HUES48 (cell line): ENCODE measurements around the gene MPZL1.
"Not testable (repeated sequence)": the region's sequence is repeated elsewhere in the genome, so short reads cannot be mapped to it uniquely, and the experiment has no call there.

Source experiments
- H3K27ac ChIP-seq: one replicate; pipeline ENCODE4 v1.7.0; 2013; ENCODE audit warnings: low read depth, low read length, inconsistent platforms
- H3K27me3 ChIP-seq: 2 replicates; pipeline ENCODE4 v1.6.1; 2013; ENCODE audit warnings: mild to moderate bottlenecking, low read length; ENCODE audit not compliant: control insufficient read depth, insufficient read depth
- H3K36me3 ChIP-seq: 2 replicates; pipeline ENCODE4 v1.6.1; 2013; ENCODE audit warnings: low read length; ENCODE audit not compliant: control insufficient read depth, insufficient read depth
- H3K4me1 ChIP-seq: 2 replicates; pipeline ENCODE4 v1.6.1; 2013; ENCODE audit warnings: mild to moderate bottlenecking, low read length; ENCODE audit not compliant: control insufficient read depth, insufficient read depth
- H3K4me3 ChIP-seq: 2 replicates; pipeline ENCODE4 v1.5.1; 2013; ENCODE audit warnings: mild to moderate bottlenecking, low read depth, low read length
- H3K9ac ChIP-seq: 2 replicates; pipeline ENCODE4 v1.6.1; 2013; ENCODE audit warnings: mild to moderate bottlenecking, low read depth, low read length, moderate library complexity
- H3K9me3 ChIP-seq: 2 replicates; pipeline ENCODE4 v1.6.1; 2013; ENCODE audit warnings: low read length; ENCODE audit not compliant: control insufficient read depth, insufficient read depth

The MPZL1 gene

GRCh38 chr1:167797015-167797414, 75.2 kb downstream of the MPZL1 start:
- no peaks in the 10 kb centered on the region for H3K9me3 ChIP-seq
- no peaks in the 10 kb centered on the region for H3K27me3 ChIP-seq
- H3K4me1 ChIP-seq = peaks cover 15% of the 10 kb centered on the region
- peak overlapping the region; percentile 34 for H3K27ac ChIP-seq
- no peaks in the 10 kb centered on the region for H3K36me3 ChIP-seq
- no peak overlapping the region for H3K9ac ChIP-seq
- H3K4me3 ChIP-seq = no peak overlapping the region

DNA sequence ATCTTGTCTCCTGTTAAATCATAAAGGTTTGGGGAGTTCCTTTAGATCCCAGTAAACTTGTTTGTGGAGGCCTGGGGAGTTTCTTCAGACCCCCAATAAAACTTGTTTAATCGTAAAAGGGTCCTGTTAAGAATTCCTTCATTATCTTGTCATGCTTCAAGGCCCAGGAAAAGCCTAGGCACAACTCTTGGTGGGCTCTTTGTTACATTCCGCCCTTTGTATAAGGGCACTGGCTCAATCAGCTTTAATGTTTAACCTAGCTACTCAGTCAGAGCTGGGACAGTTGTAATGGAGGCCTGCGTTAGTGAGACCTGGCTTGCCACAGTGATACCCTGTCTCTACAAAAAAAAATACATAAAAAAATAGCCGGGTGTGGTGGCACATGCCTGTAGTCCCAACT, 77.2 kb downstream of the MPZL1 start:
- H3K9me3 ChIP-seq = peaks cover 3% of the 10 kb centered on the region; the same call in 1 of the 2 replicates
- H3K9ac ChIP-seq = no peak overlapping the region
- H3K4me3 ChIP-seq = no peak overlapping the region
- H3K36me3 ChIP-seq = no peaks in the 10 kb centered on the region
- no peak overlapping the region for H3K27ac ChIP-seq
- no peaks in the 10 kb centered on the region for H3K27me3 ChIP-seq
- peaks cover 15% of the 10 kb centered on the region for H3K4me1 ChIP-seq

GRCh38 chr1:167799747-167800146, 78.0 kb downstream of the MPZL1 start:
- no peak overlapping the region for H3K4me3 ChIP-seq
- H3K9ac ChIP-seq = no peak overlapping the region
- no peaks in the 10 kb centered on the region for H3K27me3 ChIP-seq
- H3K4me1 ChIP-seq = peaks cover 15% of the 10 kb centered on the region
- no peaks in the 10 kb centered on the region for H3K36me3 ChIP-seq
- peaks cover 3% of the 10 kb centered on the region for H3K9me3 ChIP-seq
- H3K27ac ChIP-seq = no peak overlapping the region

DNA sequence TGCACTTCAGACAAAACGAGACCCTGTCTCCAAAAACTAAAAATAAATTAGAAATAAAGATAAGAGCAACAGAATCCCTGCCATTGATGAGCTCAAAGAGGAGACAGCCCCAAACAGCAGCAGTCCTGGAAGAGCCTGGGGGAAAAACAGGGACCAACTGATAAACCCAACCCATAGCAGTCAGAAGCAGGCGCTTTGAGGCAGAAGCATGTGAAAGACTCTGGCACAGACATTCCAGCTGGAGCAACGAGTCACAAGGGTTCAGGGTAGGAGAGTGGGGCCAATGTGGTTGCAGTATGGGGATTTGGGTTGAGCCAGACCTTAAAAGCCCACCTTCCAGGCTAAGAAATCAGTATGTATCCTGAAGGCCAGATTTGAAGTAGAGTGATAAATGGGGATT, 78.5 kb downstream of the MPZL1 start:
- H3K9ac ChIP-seq = no peak overlapping the region
- no peak overlapping the region for H3K27ac ChIP-seq
- no peaks in the 10 kb centered on the region for H3K36me3 ChIP-seq
- peaks cover 4% of the 10 kb centered on the region for H3K9me3 ChIP-seq
- peaks cover 15% of the 10 kb centered on the region for H3K4me1 ChIP-seq
- H3K27me3 ChIP-seq = no peaks in the 10 kb centered on the region
- no peak overlapping the region for H3K4me3 ChIP-seq

- H3K36me3 ChIP-seq = no peaks in the 10 kb centered on the region
- H3K4me3 ChIP-seq = no peak overlapping the region
- H3K4me1 ChIP-seq = peaks cover under 1% of the 10 kb centered on the region; the same call in 1 of the 2 replicates
- H3K27me3 ChIP-seq = no peaks in the 10 kb centered on the region
- H3K9ac ChIP-seq = no peak overlapping the region
- H3K27ac ChIP-seq = no peak overlapping the region
- H3K9me3 ChIP-seq = peaks cover 6% of the 10 kb centered on the region
Measured at GRCh38 chr1:167802235-167802634, 80.5 kb downstream of the MPZL1 start.

DNA sequence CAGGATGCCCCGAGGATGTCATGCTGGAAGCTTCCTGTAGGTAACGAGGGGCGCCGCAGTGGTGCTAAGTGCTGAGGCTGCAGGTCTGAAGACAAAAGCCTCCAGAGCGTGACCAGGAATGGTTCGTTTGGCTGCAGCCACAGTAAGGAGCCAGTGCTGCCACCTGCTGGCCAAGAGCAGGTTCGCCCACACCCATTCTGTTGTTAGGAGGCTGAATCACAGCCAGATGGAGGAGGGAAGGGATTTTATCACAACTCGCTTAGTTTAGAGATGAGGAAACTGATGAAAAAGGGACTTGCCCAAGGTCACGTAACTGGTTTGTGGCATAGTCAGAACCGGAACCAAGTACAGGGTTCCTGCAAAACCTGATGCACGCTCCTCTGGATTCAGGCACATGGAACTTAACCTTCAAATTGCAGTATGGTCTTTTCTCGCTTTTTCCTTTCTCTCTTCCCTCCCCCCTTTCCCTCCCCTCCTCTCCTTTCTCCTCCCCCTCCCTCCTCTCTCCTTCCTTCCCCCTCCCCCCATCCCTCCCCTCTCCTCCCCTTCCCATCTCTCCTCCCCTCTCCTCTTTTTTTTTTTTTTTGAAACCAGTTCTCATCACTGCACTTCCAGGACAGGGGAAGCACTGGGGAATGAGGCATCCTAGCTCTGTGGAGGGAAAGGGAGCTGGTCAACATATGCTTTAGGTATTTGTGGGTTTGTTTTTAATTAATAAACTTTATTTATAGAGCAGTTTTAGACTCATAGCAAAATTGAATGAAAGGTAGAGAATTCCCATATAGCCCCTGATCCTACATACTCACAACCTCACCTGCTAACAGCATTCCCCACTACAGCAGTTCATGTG, 81.8 kb downstream of the MPZL1 start:
- no peak overlapping the region for H3K27ac ChIP-seq
- no peak overlapping the region for H3K9ac ChIP-seq
- peak overlapping the region; percentile 33; the same call in 1 of the 2 replicates for H3K4me3 ChIP-seq
- H3K9me3 ChIP-seq = peaks cover 6% of the 10 kb centered on the region
- no peaks in the 10 kb centered on the region for H3K36me3 ChIP-seq
- H3K4me1 ChIP-seq = no peaks in the 10 kb centered on the region; the same call in 1 of the 2 replicates
- H3K27me3 ChIP-seq = no peaks in the 10 kb centered on the region

GRCh38 chr1:167805041-167805556, 83.3 kb downstream of the MPZL1 start:
- H3K27ac ChIP-seq = no peak overlapping the region
- peaks cover 6% of the 10 kb centered on the region for H3K9me3 ChIP-seq
- H3K36me3 ChIP-seq = no peaks in the 10 kb centered on the region
- H3K27me3 ChIP-seq = no peaks in the 10 kb centered on the region
- H3K9ac ChIP-seq = no peak overlapping the region
- no peaks in the 10 kb centered on the region; the same call in 1 of the 2 replicates for H3K4me1 ChIP-seq
- no peak overlapping the region for H3K4me3 ChIP-seq

GRCh38 chr1:167806235-167806634, 84.5 kb downstream of the MPZL1 start:
- not testable (repeated sequence) for H3K9me3 ChIP-seq, H3K27me3 ChIP-seq, H3K4me1 ChIP-seq, H3K4me3 ChIP-seq, H3K9ac ChIP-seq, H3K36me3 ChIP-seq, H3K27ac ChIP-seq

- not testable (repeated sequence) for H3K27me3 ChIP-seq, H3K9ac ChIP-seq, H3K4me3 ChIP-seq, H3K27ac ChIP-seq, H3K9me3 ChIP-seq, H3K4me1 ChIP-seq, H3K36me3 ChIP-seq
Measured at GRCh38 chr1:167806676-167807075, 84.9 kb downstream of the MPZL1 start.

- Histone ChIP-seq H3K4me3 (no peak overlapping the region), H3K36me3 (no peaks in the 10 kb centered on the region), H3K9me3 (peaks cover 3% of the 10 kb centered on the region; the same call in 1 of the 2 replicates), H3K27ac (no peak overlapping the region), H3K9ac (no peak overlapping the region), H3K4me1 (no peaks in the 10 kb centered on the region; the same call in 1 of the 2 replicates), H3K27me3 (no peaks in the 10 kb centered on the region)
Measured at GRCh38 chr1:167808104-167808503, 86.3 kb downstream of the MPZL1 start.

GRCh38 chr1:167808690-167809089, 86.9 kb downstream of the MPZL1 start:
- H3K27me3 ChIP-seq = no peaks in the 10 kb centered on the region
- no peak overlapping the region for H3K27ac ChIP-seq
- H3K9me3 ChIP-seq = peaks cover 3% of the 10 kb centered on the region; the same call in 1 of the 2 replicates
- no peak overlapping the region for H3K9ac ChIP-seq
- H3K4me3 ChIP-seq = no peak overlapping the region
- no peaks in the 10 kb centered on the region for H3K36me3 ChIP-seq
- no peaks in the 10 kb centered on the region; the same call in 1 of the 2 replicates for H3K4me1 ChIP-seq
